ENCODE data around the gene RAI1.

DNA sequence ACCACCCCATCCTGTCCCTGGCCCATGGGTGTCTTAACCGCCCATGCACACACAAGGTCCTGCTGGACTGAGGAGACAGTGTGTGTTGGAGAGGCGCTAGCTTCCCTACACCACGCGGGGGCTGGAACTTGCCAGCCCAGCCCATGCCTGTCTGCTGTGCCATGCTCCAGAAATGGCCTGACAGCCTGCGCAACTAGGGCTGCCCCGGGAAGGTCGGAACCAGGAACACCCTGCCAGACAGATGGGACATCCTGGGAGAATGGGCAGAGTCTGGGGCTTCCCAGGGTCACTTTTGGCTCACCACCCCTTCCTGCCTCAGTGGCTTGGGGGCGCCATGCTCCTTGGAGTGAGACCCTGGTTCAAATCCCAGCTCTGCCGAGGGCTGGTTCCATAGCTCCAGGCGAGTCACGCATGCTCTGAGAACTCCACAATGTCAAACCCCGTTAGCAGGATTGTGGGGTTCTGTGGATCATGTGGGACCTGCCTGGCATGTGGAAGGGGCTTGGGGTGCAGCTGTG, 119.3 kb downstream of the RAI1 start:
- TF ChIP-seq, protein P1, sequence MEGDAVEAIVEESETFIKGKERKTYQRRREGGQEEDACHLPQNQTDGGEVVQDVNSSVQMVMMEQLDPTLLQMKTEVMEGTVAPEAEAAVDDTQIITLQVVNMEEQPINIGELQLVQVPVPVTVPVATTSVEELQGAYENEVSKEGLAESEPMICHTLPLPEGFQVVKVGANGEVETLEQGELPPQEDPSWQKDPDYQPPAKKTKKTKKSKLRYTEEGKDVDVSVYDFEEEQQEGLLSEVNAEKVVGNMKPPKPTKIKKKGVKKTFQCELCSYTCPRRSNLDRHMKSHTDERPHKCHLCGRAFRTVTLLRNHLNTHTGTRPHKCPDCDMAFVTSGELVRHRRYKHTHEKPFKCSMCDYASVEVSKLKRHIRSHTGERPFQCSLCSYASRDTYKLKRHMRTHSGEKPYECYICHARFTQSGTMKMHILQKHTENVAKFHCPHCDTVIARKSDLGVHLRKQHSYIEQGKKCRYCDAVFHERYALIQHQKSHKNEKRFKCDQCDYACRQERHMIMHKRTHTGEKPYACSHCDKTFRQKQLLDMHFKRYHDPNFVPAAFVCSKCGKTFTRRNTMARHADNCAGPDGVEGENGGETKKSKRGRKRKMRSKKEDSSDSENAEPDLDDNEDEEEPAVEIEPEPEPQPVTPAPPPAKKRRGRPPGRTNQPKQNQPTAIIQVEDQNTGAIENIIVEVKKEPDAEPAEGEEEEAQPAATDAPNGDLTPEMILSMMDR (conservative IDR thresholded peaks at IDR 0.05) = no peak
- no peak for TF ChIP-seq ZFX (IDR thresholded peaks at IDR 0.05)

Data from C4-2B (cell line).